ENCODE results near the gene ZSCAN25. TPM values are rescaled to one million over a fixed set of nuclear protein-coding genes. Genes with fewer than 3 reads are reported as not detected.
A peak's percentile ranks its signal among the peaks of the same experiment; 100 is the strongest.

ZSCAN25 gene
- total and polyA plus RNA-seq, 2 of the 13 experiments (the other 11 are each of a cell fraction or from before 2014, with no cell fraction given): 12.1 to 16.8 TPM

GRCh38 chr7:99579281-99579955 is 37.3 kb upstream of the ZSCAN25 start:
- H3K36me3 ChIP-seq (replicated peaks in 1 of 2; ENCODE audit: control insufficient read depth in 1 of 2, insufficient read depth in 2 of 2, low read length in 2 of 2): 0 out of 5 replicates have a peak, but pooled peaks cover 0 to 3% of the 10 kb centered on the region in 2 experiments
- ATAC-seq (no peak), DNase-seq (ENCODE audit: low spot score) (no peak), FAIRE-seq (no peak)
- CTCF ChIA-PET (ENCODE audit: low intra/inter-chr PET ratio, low total read pairs): no interaction called here
- H3K27me3 ChIP-seq (ENCODE audit: control insufficient read depth in 1 of 2, insufficient read depth in 2 of 2, low read length in 2 of 2): no peaks in the 10 kb centered on the region
- H3K4me2 ChIP-seq (ENCODE audit: low read depth, low read length): peak overlapping the region; percentile 80; the same call in 1 of the 2 replicates
- H3K4me3 ChIP-seq (replicated peaks in 1 of 3; ENCODE audit: insufficient read depth in 1 of 3, low read depth in 2 of 3, low read length in 3 of 3): peak overlapping the region in 1 of 3 experiments; percentile 64; a peak in 1 of 6 replicates
- POLR2A ChIA-PET: interaction anchor here (1.4 kb wide), 1 partner anchor 21 kb away, joined by 17 read pairs; the partner anchor contains the start of gene ZNF655
- H3K4me1 ChIP-seq (ENCODE audit: insufficient read depth, low read length): peaks cover 5% of the 10 kb centered on the region; the same call in 1 of the 2 replicates
- no peak overlapping the region for H3K27ac ChIP-seq (ENCODE audit: extremely low read length, insufficient read depth, low read length)
- in situ Hi-C loops (cut with HindIII; ENCODE audit: extremely low pct_ligation_motif_present, low pct_unique_long_range_greater_than_20kb): no loop called here
- WGBS (ENCODE audit: low lambda C conversion rate): 86% methylated on average over 10 of the region's 10 CpGs
- H3K9me3 ChIP-seq (ENCODE audit: low read length): no peaks in the 10 kb centered on the region
- H2AFZ ChIP-seq (ENCODE audit: low read length): no peak overlapping the region
- H3K9ac ChIP-seq (ENCODE audit: insufficient read depth, low read depth, low read length): no peak overlapping the region
- BruUV-seq (replicated peaks): no TSS peak
- H3K79me2 ChIP-seq (ENCODE audit: insufficient read depth, low read length): no peaks in the 10 kb centered on the region
- H4K20me1 ChIP-seq (ENCODE audit: insufficient read depth, low read length): no peaks in the 10 kb centered on the region
- intact Hi-C loops (cut with micrococcal nuclease; ENCODE audit: unreplicated experiment): no loop called here
- TF ChIP-seq THYN1 (CRISPR knock-in tag; IDR thresholded peaks at IDR 0.05; ENCODE audit: borderline replicate concordance, low read depth) (no peak), ZBTB40 (IDR thresholded peaks at IDR 0.05) (peak; percentile 55), ZBTB40 (CRISPR knock-in tag; IDR thresholded peaks at IDR 0.05) (no peak), ZNF660 (CRISPR knock-in tag; IDR thresholded peaks at IDR 0.05; ENCODE audit: borderline replicate concordance, low read depth) (no peak), MLLT10 (CRISPR knock-in tag; IDR thresholded peaks at IDR 0.05) (no peak), POLR2G (IDR thresholded peaks at IDR 0.05; ENCODE audit: low read depth, low read length) (peak; percentile 18; the same call in 1 of the 2 replicates), MTF1 (CRISPR knock-in tag; IDR thresholded peaks at IDR 0.05) (no peak), BCL3 (CRISPR knock-in tag; IDR thresholded peaks at IDR 0.05) (no peak), SATB2 (CRISPR knock-in tag; IDR thresholded peaks at IDR 0.05) (no peak), ZBTB10 (CRISPR knock-in tag; IDR thresholded peaks at IDR 0.05; ENCODE audit: borderline replicate concordance) (no peak)

Measured in HepG2 (cell line).